ENCODE data around the gene FNIP1.
"Not testable (repeated sequence)": the region's sequence is repeated elsewhere in the genome, so short reads cannot be mapped to it uniquely, and the experiment has no call there.

GRCh38 chr5:131724089-131724488, 72.7 kb downstream of the FNIP1 start:
- not testable (repeated sequence) for TF ChIP-seq CTCF (IDR thresholded peaks at IDR 0.05; ENCODE audit: poor library complexity); EZH2 (IDR thresholded peaks at IDR 0.05; ENCODE audit: borderline replicate concordance); EZH2phosphoT487 (IDR thresholded peaks at IDR 0.05; ENCODE audit: low read depth, severe bottlenecking, unreplicated experiment)

Data from hepatocyte (in vitro differentiated cells).